SK-N-SH treated with all-trans-retinoic acid at 6 μM for 48 hours (cell line): ENCODE results near the gene CEACAM20.
"Not testable (repeated sequence)": the region's sequence is repeated elsewhere in the genome, so short reads cannot be mapped to it uniquely, and the experiment has no call there.

Source experiments
- ATAC-seq: fragments of 200-7000 bp; cut with Tn5 transposase; 3 replicates; pipeline ENCODE4 v1.9.1; 2020; ENCODE audit warnings: mild to moderate bottlenecking, moderate library complexity
- BACH2 ChIP-seq: fragments of 250-450 bp; sonication (Bioruptor Pico); IDR thresholded peaks from 2 replicates; pipeline ENCODE4 v1.9.0; 2021; ENCODE audit warnings: mild to moderate bottlenecking, borderline replicate concordance
- CREB5 ChIP-seq: fragments of 250-450 bp; sonication (Bioruptor Pico); IDR thresholded peaks from 2 replicates; pipeline ENCODE4 v1.5.1; 2020; ENCODE audit warnings: low read depth, mild to moderate bottlenecking, moderate library complexity
- CSDC2 ChIP-seq: fragments of 250-450 bp; sonication (Bioruptor Pico); IDR thresholded peaks from 2 replicates; pipeline ENCODE4 v1.5.0; 2020; ENCODE audit warnings: mild to moderate bottlenecking, moderate library complexity
- CSRNP3 ChIP-seq: fragments of 250-450 bp; sonication (Bioruptor Pico); IDR thresholded peaks from 2 replicates; pipeline ENCODE4 v1.5.1; 2021; ENCODE audit warnings: mild to moderate bottlenecking, moderate library complexity
- ESRRG ChIP-seq: fragments of 250-450 bp; sonication (Bioruptor Pico); IDR thresholded peaks from 2 replicates; pipeline ENCODE4 v1.6.1; 2021; ENCODE audit warnings: mild to moderate bottlenecking
- ISL1 ChIP-seq: fragments of 250-450 bp; sonication (Bioruptor Pico); IDR thresholded peaks from 2 replicates; pipeline ENCODE4 v2.1.2; 2022; ENCODE audit warnings: mild to moderate bottlenecking, moderate library complexity
- OSR1 ChIP-seq: fragments of 250-450 bp; sonication (Bioruptor Pico); IDR thresholded peaks from 2 replicates; pipeline ENCODE4 v1.8.0; 2022; ENCODE audit warnings: moderate library complexity, mild to moderate bottlenecking, inconsistent platforms
- PATZ1 ChIP-seq: fragments of 250-450 bp; sonication (Bioruptor Pico); IDR thresholded peaks from 2 replicates; pipeline ENCODE4 v1.8.0; 2020; ENCODE audit warnings: mild to moderate bottlenecking, moderate library complexity, borderline replicate concordance
- POU6F1 ChIP-seq: fragments of 250-450 bp; sonication (Bioruptor Pico); IDR thresholded peaks from 2 replicates; pipeline ENCODE4 v1.8.0; 2021; ENCODE audit warnings: low read depth, mild to moderate bottlenecking, moderate library complexity, borderline replicate concordance
- PPARA ChIP-seq: fragments of 250-450 bp; sonication (Bioruptor Pico); IDR thresholded peaks from 2 replicates; pipeline ENCODE4 v1.5.0; 2020; ENCODE audit warnings: mild to moderate bottlenecking, borderline replicate concordance
- RARB ChIP-seq: fragments of 250-450 bp; sonication (Bioruptor Pico); IDR thresholded peaks from 2 replicates; pipeline ENCODE4 v1.8.0; 2021; ENCODE audit warnings: mild to moderate bottlenecking, moderate library complexity
- SNAI2 ChIP-seq: fragments of 250-450 bp; sonication (Bioruptor Pico); IDR thresholded peaks from 2 replicates; pipeline ENCODE4 v1.5.0; 2020; ENCODE audit warnings: mild to moderate bottlenecking, moderate library complexity
- TCF4 ChIP-seq: fragments of 250-450 bp; sonication (Bioruptor Pico); IDR thresholded peaks from 2 replicates; pipeline ENCODE4 v1.8.0; 2021; ENCODE audit warnings: mild to moderate bottlenecking, moderate library complexity, borderline replicate concordance
- TOX ChIP-seq: fragments of 250-450 bp; sonication (Bioruptor Pico); IDR thresholded peaks from 2 replicates; pipeline ENCODE4 v1.8.0; 2021; ENCODE audit warnings: mild to moderate bottlenecking, moderate library complexity, borderline replicate concordance
- TSHZ2 ChIP-seq: fragments of 250-450 bp; sonication (Bioruptor Pico); IDR thresholded peaks from 2 replicates; pipeline ENCODE4 v1.5.0; 2020; ENCODE audit warnings: mild to moderate bottlenecking, moderate library complexity
- ZFP3 ChIP-seq: fragments of 250-450 bp; sonication (Bioruptor Pico); IDR thresholded peaks from 2 replicates; pipeline ENCODE4 v1.5.0; 2020; ENCODE audit warnings: mild to moderate bottlenecking, moderate library complexity
- ZFP30 ChIP-seq: fragments of 450-650 bp; formaldehyde crosslinking; IDR thresholded peaks from 2 replicates; pipeline ENCODE4 v1.5.0; 2022; ENCODE audit warnings: mild to moderate bottlenecking, moderate library complexity
- ZNF70 ChIP-seq: fragments of 450-650 bp; formaldehyde crosslinking; IDR thresholded peaks from 2 replicates; pipeline ENCODE4 v1.5.0; 2020; ENCODE audit warnings: mild to moderate bottlenecking, moderate library complexity
- ZNF8 ChIP-seq: fragments of 450-650 bp; formaldehyde crosslinking; IDR thresholded peaks from 2 replicates; pipeline ENCODE4 v1.5.0; 2020; ENCODE audit warnings: mild to moderate bottlenecking, moderate library complexity

Gene CEACAM20

GRCh38 chr19:44539236-44539826 lies 9.9 kb upstream of the CEACAM20 start:
- no peak for ATAC-seq
- TF ChIP-seq ZFP30 (CRISPR knock-in tag) (no peak), TSHZ2 (CRISPR knock-in tag) (no peak), POU6F1 (CRISPR knock-in tag) (no peak), PATZ1 (CRISPR knock-in tag) (no peak), CREB5 (CRISPR knock-in tag) (no peak), BACH2 (CRISPR knock-in tag) (no peak), TCF4 (CRISPR knock-in tag) (no peak), SNAI2 (CRISPR knock-in tag) (no peak), CSDC2 (no peak), OSR1 (no peak), ISL1 (CRISPR knock-in tag) (no peak), CSRNP3 (no peak), ZNF70 (CRISPR knock-in tag) (no peak)

GRCh38 chr19:44535361-44535760 lies 5.9 kb upstream of the CEACAM20 start:
- ATAC-seq: not testable (repeated sequence)

GRCh38 chr19:44532819-44533218 lies 3.3 kb upstream of the CEACAM20 start:
- no peak for TF ChIP-seq TCF4 (CRISPR knock-in tag)
- no peak for TF ChIP-seq ZNF8 (CRISPR knock-in tag)
- TF ChIP-seq TSHZ2 (CRISPR knock-in tag): no peak
- no peak for TF ChIP-seq PPARA
- no peak for TF ChIP-seq ZFP30 (CRISPR knock-in tag)
- no peak for TF ChIP-seq POU6F1 (CRISPR knock-in tag)
- no peak for TF ChIP-seq CSRNP3
- no peak for TF ChIP-seq RARB (CRISPR knock-in tag)
- TF ChIP-seq ZFP3 (CRISPR knock-in tag): no peak
- TF ChIP-seq ESRRG (CRISPR knock-in tag): no peak
- no peak for TF ChIP-seq TOX (CRISPR knock-in tag)
- TF ChIP-seq CSDC2: no peak
- TF ChIP-seq SNAI2 (CRISPR knock-in tag): no peak
- ATAC-seq: no peak
